Stimulated activated CD4-positive, alpha-beta T cell treated with anti-CD3 and anti-CD28 coated beads, TNF-alpha, amount 100 ng/mL, for 48 hours (primary cell): ENCODE measurements around the gene ATG2A.

Source experiments
- DNase-seq, 3 donors: peaks; one replicate each; pipeline ENCODE4 v3.0.0-alpha.2; 2020; ENCODE audit warnings: low read depth in 3 of 3

Gene ATG2A

GRCh38 chr11:64870176-64870892 is 46.7 kb downstream of the ATG2A start:
- no peak for DNase-seq

- no peak for DNase-seq
Measured at GRCh38 chr11:64869571-64870175, 47.3 kb downstream of the ATG2A start.

DNA sequence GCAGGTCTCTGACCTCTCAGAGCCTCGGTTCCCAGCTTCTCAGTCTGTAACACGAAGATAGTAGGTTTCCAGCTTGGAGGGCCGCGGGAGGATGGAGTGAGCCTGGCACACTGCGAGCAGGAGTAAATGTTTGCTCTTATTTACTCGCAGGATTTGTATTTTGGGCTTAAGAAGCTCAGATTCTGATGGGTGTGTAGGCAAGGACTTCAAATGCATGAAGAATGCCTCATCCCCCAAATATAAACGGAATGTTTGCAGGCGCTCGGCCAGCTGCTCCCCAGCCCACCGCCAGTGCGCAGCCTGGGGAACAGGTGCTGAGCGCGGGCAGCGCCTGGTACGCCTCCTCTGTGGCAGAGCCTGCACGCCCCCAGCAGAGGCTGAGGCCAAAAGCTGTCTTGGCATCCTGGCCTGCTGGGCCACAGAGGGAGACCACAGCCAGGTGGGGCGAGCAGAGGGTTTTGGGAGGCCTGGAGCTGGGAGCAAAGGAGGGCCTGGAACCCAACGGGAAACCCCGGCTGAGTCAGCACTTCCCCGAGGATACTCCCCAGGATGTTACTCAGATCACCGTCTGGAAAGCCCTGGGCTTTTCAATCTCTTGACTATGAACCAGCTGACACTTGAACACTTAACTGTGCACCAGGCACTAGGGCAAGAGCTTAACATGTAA is 48.0 kb downstream of the ATG2A start:
- no peak for DNase-seq

- DNase-seq, result no peak
Measured at GRCh38 chr11:64867748-64868462, 49.1 kb downstream of the ATG2A start.

DNA sequence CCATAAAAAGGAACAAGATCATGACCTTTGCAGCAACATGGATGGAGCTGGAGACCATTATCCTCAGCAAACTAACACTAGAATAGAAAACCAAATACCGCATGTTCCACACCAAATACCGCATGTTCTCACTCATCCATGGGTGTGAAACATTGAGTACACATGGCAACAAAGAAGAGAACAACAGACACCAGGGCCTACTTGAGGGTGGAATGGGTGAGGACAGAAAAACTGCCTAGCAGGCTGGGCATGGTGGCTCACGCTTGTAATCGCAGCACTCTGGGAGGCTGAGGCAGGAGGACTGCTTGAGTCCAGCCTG is 50.9 kb downstream of the ATG2A start:
- DNase-seq, result no peak

GRCh38 chr11:64865286-64866172 is 51.5 kb downstream of the ATG2A start:
- DNase-seq, result no peak

DNA sequence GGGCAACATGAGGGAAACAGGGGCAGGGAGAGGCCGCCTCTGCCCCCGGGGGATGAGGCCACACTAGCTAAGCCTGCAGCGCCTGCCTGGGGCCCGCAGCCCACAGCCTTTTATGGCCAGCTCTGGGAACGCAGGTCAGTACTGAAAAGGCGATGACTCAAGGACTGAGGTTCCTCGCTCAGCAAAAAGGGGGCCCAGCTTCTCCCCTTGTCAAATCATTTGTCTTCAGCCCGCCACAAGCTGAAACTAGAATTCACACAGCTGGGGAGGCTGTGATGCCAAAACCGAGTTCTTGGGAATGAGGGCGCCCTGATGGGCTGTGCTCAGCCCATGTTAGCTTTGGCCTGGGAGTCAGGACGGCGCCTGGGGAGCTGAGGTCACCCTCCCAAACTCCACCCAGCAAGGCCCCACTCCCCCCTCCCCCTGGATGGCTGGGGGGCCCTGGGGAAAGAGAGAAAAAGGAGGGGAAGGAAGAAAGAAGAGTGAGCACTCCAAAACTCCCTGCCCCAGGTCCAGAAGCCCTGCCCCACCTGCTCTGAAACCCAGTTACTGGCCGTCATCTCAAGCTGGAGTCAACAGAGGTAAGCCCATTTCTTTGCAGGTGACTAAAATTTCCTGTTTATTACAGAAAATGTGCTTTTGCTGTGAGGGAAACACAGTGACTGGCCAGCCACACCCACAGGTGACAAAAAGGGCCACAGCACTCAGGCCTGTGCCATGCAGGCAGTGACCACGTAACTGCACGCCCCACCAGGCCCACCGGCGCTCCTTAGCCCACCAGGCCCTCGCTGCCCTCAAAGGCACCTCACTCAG is 52.3 kb downstream of the ATG2A start:
- DNase-seq, result peak in 1 of 3 donors; percentile 73

DNA sequence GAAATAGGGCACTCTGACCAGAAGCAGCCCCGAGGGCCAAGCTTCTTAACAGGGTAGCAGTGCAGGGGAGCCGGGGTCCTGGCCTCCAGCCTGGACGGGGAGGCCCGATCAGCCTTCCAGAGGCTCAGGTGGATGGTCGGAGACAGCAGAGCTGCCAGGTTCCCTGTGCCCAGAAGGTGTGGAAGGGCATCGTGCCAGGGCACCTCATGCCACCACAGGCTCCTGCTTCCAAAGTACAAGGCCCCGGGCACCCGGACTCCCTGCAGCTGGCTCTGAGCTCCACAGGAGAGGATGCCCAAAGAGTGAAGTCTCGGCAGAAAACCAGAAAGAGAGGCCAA is 52.9 kb downstream of the ATG2A start:
- no peak for DNase-seq

DNA sequence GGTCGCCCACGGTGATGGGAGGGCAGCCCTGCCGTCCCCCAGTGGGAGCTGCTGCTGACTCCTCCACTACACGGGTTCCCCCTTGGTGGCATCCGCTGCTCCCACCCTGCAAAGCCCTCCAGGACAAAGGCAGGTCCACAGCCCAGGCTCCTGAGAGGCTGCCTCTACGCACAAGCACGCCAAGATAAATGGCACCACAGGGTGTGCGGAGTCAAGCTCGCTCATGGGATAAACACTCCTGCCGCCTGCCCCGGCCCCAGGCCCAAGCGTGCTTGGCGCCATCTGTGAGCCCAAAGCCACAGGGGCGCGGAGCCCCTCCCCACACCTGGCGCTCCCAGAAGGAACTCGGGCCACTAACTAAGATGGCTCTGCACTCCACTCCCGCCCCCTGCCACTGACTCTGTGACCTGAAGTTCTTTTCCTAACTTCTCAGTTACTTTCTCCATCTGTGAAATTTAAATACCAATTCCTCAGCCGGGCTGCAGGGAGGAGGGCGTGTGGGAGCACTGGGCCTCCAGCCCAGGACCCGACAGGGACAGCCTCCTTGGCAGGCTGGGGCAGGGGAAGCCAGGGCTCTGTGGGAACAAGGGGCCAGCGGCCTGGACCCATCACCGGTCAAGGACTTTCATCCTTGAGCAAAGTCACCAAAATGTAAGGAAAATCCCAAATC is 53.5 kb downstream of the ATG2A start:
- no peak for DNase-seq

DNA sequence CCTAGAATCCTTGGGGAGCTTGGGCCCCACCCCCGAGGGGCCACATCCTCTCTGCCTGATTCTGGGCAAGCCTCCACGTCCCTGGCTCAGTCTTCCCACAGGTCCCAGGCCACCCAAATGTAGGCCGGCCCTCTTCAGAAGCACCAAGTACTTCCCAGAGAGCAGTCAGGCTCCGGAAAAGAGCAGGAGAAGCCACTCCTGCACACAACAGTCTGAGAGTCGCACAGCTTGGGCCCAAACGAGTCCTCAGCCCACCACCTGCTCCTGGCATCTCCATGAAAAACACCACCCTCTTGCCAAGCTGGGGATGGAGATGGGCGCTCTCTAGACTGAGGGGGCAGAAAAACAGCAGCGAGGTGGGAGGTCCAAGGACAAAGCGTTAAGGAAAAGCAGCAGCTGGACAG is 54.0 kb downstream of the ATG2A start:
- no peak for DNase-seq

DNA sequence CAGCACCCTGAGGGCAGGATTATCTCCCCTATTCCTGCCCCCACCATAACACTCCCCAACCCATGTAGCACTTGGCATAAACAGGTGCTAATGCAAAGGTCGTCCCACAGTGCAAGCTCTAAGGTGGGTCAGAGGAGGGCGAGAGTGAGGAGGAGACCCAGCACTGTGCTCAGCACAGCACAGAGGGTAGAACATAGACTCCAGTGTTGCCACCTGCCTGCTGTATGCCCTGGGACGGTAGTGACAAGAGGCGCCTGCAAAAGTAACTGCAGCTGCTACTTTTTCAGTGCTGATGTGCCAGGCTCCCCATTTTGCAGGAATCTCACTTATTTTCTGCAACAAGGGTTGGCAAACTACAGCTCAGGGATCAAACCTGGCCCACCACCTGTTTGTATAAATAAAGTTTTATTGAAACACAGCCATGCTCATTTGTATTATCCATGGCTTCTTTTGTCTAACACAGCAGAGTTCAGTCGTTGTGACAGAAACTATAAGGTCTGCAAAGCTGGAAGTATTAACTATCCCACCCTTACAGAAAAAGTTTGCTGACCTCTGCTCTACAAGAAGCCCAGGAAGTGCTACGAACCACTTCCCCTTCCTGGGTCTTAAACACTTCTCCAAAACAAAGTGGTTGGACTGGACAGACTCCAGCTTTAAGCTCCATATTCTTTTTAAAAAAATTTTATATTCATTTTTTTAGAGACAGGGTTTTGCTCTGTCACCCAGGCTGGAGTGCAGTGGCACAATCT is 55.6 kb downstream of the ATG2A start:
- DNase-seq, result no peak

- peak in 1 of 3 donors; percentile 60 for DNase-seq
Measured at GRCh38 chr11:64859542-64860414, 57.2 kb downstream of the ATG2A start.

DNA sequence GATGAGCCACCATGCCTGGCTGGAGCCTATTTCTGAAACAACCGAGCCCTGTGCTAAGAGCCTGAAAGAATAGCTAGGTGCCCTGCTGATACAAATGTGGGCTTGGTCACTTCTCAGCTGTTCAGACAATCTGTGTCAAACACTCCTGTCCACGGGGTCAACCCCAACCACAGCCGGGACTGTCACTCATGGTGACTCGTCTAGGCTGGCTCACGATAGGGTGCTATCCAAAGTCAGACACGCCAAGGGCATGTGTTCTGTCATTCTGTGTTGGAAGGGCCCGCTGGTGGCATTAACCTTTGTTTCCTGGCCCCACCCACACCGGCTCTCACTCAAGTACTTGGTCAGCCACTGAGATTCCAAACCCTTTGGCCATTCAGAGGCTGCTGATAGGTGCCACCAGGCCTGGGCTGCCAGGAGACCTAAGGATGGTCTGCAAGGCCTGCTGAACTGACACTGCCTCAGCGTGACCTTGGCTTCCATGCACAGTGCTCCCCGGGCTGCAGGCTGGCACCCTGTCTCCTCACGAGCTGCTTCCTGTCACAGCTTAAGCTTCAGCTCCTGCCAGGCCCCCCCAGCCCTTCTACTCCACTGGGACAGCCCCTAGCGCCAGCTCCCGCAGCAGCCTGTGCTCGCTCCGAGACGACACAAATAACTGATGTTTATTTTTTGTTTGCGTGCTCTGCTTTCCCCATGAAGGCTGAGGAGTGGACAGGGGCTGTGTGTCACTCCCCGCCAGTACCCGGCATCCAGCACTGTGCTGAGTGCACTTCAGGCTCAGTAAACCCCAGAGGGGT is 58.3 kb downstream of the ATG2A start:
- no peak for DNase-seq

DNA sequence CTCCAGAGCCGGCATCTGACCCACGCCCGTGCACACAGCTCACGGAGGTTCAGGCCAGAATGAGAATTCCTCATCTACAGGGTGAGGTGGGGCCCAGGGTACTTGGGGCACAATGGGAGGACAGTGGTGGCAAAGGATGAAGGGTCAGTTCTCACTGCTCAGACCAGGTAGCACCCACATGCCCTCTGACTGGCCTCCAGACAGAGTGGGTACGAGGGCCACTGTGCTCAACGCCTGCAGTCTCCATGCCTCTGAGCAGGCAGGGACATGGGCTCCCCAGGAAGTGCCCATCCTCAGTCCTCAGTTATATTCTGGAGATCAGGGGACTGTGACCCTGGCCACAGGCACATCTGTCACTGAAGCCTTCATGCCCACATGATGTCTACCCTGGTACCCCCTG is 59.5 kb downstream of the ATG2A start:
- no peak for DNase-seq

- peak in 2 of 3 donors; percentile 58 to 65 for DNase-seq
Measured at GRCh38 chr11:64856382-64857227, 60.4 kb downstream of the ATG2A start.

GRCh38 chr11:64855596-64856304 is 61.3 kb downstream of the ATG2A start:
- DNase-seq, result no peak
